ENCODE measurements around the gene DCLRE1B.
A peak's percentile ranks its signal among the peaks of the same experiment; 100 is the strongest.

The DCLRE1B gene

GRCh38 chr1:113928941-113929749 lies 24.0 kb downstream of the DCLRE1B start, which contains the start of gene HIPK1:
HIPK1 (plus strand) TSS chr1:113929324.
- Histone ChIP-seq H3K27ac (ENCODE audit: low read depth, low read length) (peak within 1 kb of the TSS; percentile 50), H4K8ac (ENCODE audit: low read depth, low read length) (peak within 1 kb of the TSS; percentile 74), H3K79me1 (ENCODE audit: low read length) (peaks cover 9% of the 10 kb centered on the region), H2AK5ac (ENCODE audit: low read length) (no peak within 1 kb of the TSS), H3K79me2 (ENCODE audit: control insufficient read depth, insufficient read depth, low read length, poor library complexity) (peaks cover 7% of the 10 kb centered on the region), H3K18ac (ENCODE audit: low read length) (peak within 1 kb of the TSS; percentile 88), H3K4me3 (ENCODE audit: low read depth, low read length) (peak within 1 kb of the TSS; percentile 81), H2BK12ac (ENCODE audit: low read length) (no peak within 1 kb of the TSS), H3K27me3 (ENCODE audit: insufficient read depth, low read length) (no peaks in the 10 kb centered on the region), H4K91ac (ENCODE audit: low read depth, low read length) (peak within 1 kb of the TSS; percentile 40), H3K36me3 (ENCODE audit: control insufficient read depth in 1 of 2, insufficient read depth in 2 of 2, low read length in 2 of 2) (no peaks in the 10 kb centered on the region), H3K4me2 (ENCODE audit: low read length) (peak within 1 kb of the TSS; percentile 88), H2BK5ac (ENCODE audit: low read depth, low read length, poor library complexity) (peak within 1 kb of the TSS; percentile 43), H3K9me3 (ENCODE audit: insufficient read depth, low read depth, low read length) (no peaks in the 10 kb centered on the region), H2BK120ac (ENCODE audit: insufficient read depth, low read length, poor library complexity) (peak within 1 kb of the TSS; percentile 30), H4K12ac (ENCODE audit: low read depth, low read length) (peak within 1 kb of the TSS; percentile 74), H3K4me1 (ENCODE audit: control insufficient read depth in 1 of 2, insufficient read depth in 2 of 2, low read length in 2 of 2) (peaks cover 2% of the 10 kb centered on the region in 2 experiments), H3K9ac (ENCODE audit: low read length) (peak within 1 kb of the TSS; percentile 86), H3K14ac (ENCODE audit: low read length) (peak within 1 kb of the TSS; percentile 80), H3K23ac (ENCODE audit: low read length) (no peak within 1 kb of the TSS), H3K4ac (ENCODE audit: low read depth, low read length) (peak within 1 kb of the TSS; percentile 90), H2AFZ (ENCODE audit: insufficient read depth, low read length, poor library complexity) (peak within 1 kb of the TSS; percentile 68)
- WGBS (ENCODE audit: extremely low coverage, insufficient coverage, insufficient read length): no CpG with 5 or more reads among the region's 61 CpGs
- peak; percentile 80 to 94 for DNase-seq

DNA sequence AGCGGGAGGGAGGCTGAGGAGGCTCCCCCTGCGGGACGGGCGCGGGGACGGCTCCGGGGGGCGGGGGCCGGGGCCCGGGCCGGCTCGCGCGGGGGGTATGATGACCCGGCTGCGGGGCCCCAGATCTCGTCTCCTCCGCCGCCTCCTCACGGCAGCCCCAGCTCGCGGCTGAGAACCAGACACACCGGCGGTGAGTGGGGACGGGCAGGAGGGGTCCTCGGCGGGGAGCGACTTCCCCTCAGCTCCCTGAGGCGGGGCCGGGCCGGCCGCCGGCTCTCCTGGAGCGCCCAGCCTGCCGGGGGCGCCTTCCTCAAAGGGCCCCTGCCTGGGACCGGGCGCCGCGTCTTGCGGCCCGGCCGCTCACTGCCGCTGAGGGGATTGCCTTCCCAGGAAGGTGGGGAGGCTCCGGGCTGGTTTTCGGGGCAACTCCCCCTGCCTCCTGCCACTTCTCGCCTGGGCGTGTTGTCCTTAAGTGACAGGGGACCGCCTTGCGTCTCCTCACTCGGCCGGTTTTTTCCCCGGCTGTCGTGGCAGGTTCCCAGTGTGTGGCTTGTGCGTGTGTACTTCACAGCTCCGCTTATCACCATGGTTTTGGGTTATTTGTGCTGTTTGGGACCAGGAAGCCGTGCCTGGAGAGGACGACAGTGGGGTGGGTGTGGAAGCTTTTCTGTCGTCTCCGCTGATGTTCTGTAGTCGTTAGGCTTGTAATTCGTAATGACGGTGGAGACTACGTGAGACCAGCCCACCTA lies 24.8 kb downstream of the DCLRE1B start:
- Histone ChIP-seq H2BK5ac (ENCODE audit: low read depth, low read length, poor library complexity) (peak overlapping the region; percentile 43), H4K8ac (ENCODE audit: low read depth, low read length) (peak overlapping the region; percentile 74), H3K9ac (ENCODE audit: low read length) (peak overlapping the region; percentile 86), H3K27me3 (ENCODE audit: insufficient read depth, low read length) (no peaks in the 10 kb centered on the region), H3K4me2 (ENCODE audit: low read length) (peak overlapping the region; percentile 74), H3K27ac (ENCODE audit: low read depth, low read length) (peak overlapping the region; percentile 50), H3K23ac (ENCODE audit: low read length) (no peak overlapping the region), H3K79me2 (ENCODE audit: control insufficient read depth, insufficient read depth, low read length, poor library complexity) (peaks cover 7% of the 10 kb centered on the region), H3K14ac (ENCODE audit: low read length) (peak overlapping the region; percentile 80), H3K4me1 (ENCODE audit: control insufficient read depth in 1 of 2, insufficient read depth in 2 of 2, low read length in 2 of 2) (peaks cover 2% of the 10 kb centered on the region in 2 experiments), H3K9me3 (ENCODE audit: insufficient read depth, low read depth, low read length) (no peaks in the 10 kb centered on the region), H2AFZ (ENCODE audit: insufficient read depth, low read length, poor library complexity) (peak overlapping the region; percentile 68), H2AK5ac (ENCODE audit: low read length) (no peak overlapping the region), H3K36me3 (ENCODE audit: control insufficient read depth in 1 of 2, insufficient read depth in 2 of 2, low read length in 2 of 2) (no peaks in the 10 kb centered on the region), H3K18ac (ENCODE audit: low read length) (peak overlapping the region; percentile 88), H3K79me1 (ENCODE audit: low read length) (peaks cover 9% of the 10 kb centered on the region), H2BK12ac (ENCODE audit: low read length) (no peak overlapping the region), H4K91ac (ENCODE audit: low read depth, low read length) (peak overlapping the region; percentile 40), H2BK120ac (ENCODE audit: insufficient read depth, low read length, poor library complexity) (peak overlapping the region; percentile 30), H3K4me3 (ENCODE audit: low read depth, low read length) (peak overlapping the region; percentile 81), H4K12ac (ENCODE audit: low read depth, low read length) (peak overlapping the region; percentile 74), H3K4ac (ENCODE audit: low read depth, low read length) (peak overlapping the region; percentile 90)
- DNase-seq: peak; percentile 67 to 80
- WGBS (ENCODE audit: extremely low coverage, insufficient coverage, insufficient read length): no CpG with 5 or more reads among the region's 64 CpGs

- peaks cover 9% of the 10 kb centered on the region for H3K79me1 ChIP-seq (ENCODE audit: low read length)
- H4K8ac ChIP-seq (ENCODE audit: low read depth, low read length): no peak overlapping the region
- H3K79me2 ChIP-seq (ENCODE audit: control insufficient read depth, insufficient read depth, low read length, poor library complexity): peaks cover 9% of the 10 kb centered on the region
- peak overlapping the region; percentile 64 for H4K12ac ChIP-seq (ENCODE audit: low read depth, low read length)
- H2BK12ac ChIP-seq (ENCODE audit: low read length): no peak overlapping the region
- no peak overlapping the region for H2AK5ac ChIP-seq (ENCODE audit: low read length)
- peak overlapping the region; percentile 81 for H3K4me3 ChIP-seq (ENCODE audit: low read depth, low read length)
- H3K27ac ChIP-seq (ENCODE audit: low read depth, low read length): no peak overlapping the region
- peak overlapping the region; percentile 8 for H3K9ac ChIP-seq (ENCODE audit: low read length)
- no peak overlapping the region for H4K91ac ChIP-seq (ENCODE audit: low read depth, low read length)
- H3K14ac ChIP-seq (ENCODE audit: low read length): peak overlapping the region; percentile 26
- peaks cover 2% of the 10 kb centered on the region in 2 experiments for H3K4me1 ChIP-seq (ENCODE audit: control insufficient read depth in 1 of 2, insufficient read depth in 2 of 2, low read length in 2 of 2)
- no peak overlapping the region for H2BK5ac ChIP-seq (ENCODE audit: low read depth, low read length, poor library complexity)
- peak overlapping the region; percentile 90 for H3K4ac ChIP-seq (ENCODE audit: low read depth, low read length)
- H3K36me3 ChIP-seq (ENCODE audit: control insufficient read depth in 1 of 2, insufficient read depth in 2 of 2, low read length in 2 of 2): no peaks in the 10 kb centered on the region
- H3K23ac ChIP-seq (ENCODE audit: low read length): no peak overlapping the region
- H3K9me3 ChIP-seq (ENCODE audit: insufficient read depth, low read depth, low read length): no peaks in the 10 kb centered on the region
- H3K27me3 ChIP-seq (ENCODE audit: insufficient read depth, low read length): no peaks in the 10 kb centered on the region
- H2BK120ac ChIP-seq (ENCODE audit: insufficient read depth, low read length, poor library complexity): no peak overlapping the region
- peak; percentile 61 to 82 for DNase-seq
- H3K4me2 ChIP-seq (ENCODE audit: low read length): peak overlapping the region; percentile 74
- H2AFZ ChIP-seq (ENCODE audit: insufficient read depth, low read length, poor library complexity): no peak overlapping the region
- H3K18ac ChIP-seq (ENCODE audit: low read length): no peak overlapping the region
- WGBS (ENCODE audit: extremely low coverage, insufficient coverage, insufficient read length): no CpG with 5 or more reads among the region's 8 CpGs
Observed at GRCh38 chr1:113930499-113931161, 25.5 kb downstream of the DCLRE1B start.

- Histone ChIP-seq H3K18ac (ENCODE audit: low read length) (no peak overlapping the region), H4K8ac (ENCODE audit: low read depth, low read length) (no peak overlapping the region), H3K36me3 (ENCODE audit: control insufficient read depth in 1 of 2, insufficient read depth in 2 of 2, low read length in 2 of 2) (no peaks in the 10 kb centered on the region), H3K9me3 (ENCODE audit: insufficient read depth, low read depth, low read length) (no peaks in the 10 kb centered on the region), H3K4me2 (ENCODE audit: low read length) (no peak overlapping the region), H3K4me1 (ENCODE audit: control insufficient read depth in 1 of 2, insufficient read depth in 2 of 2, low read length in 2 of 2) (peaks cover 2% of the 10 kb centered on the region in 2 experiments), H3K27ac (ENCODE audit: low read depth, low read length) (no peak overlapping the region), H3K4me3 (ENCODE audit: low read depth, low read length) (no peak overlapping the region), H2AK5ac (ENCODE audit: low read length) (no peak overlapping the region), H2BK12ac (ENCODE audit: low read length) (no peak overlapping the region), H3K23ac (ENCODE audit: low read length) (no peak overlapping the region), H3K79me1 (ENCODE audit: low read length) (peaks cover 9% of the 10 kb centered on the region), H4K12ac (ENCODE audit: low read depth, low read length) (no peak overlapping the region), H3K4ac (ENCODE audit: low read depth, low read length) (no peak overlapping the region), H2AFZ (ENCODE audit: insufficient read depth, low read length, poor library complexity) (no peak overlapping the region), H2BK120ac (ENCODE audit: insufficient read depth, low read length, poor library complexity) (no peak overlapping the region), H3K27me3 (ENCODE audit: insufficient read depth, low read length) (no peaks in the 10 kb centered on the region), H3K79me2 (ENCODE audit: control insufficient read depth, insufficient read depth, low read length, poor library complexity) (peaks cover 9% of the 10 kb centered on the region), H3K14ac (ENCODE audit: low read length) (no peak overlapping the region), H4K91ac (ENCODE audit: low read depth, low read length) (no peak overlapping the region), H2BK5ac (ENCODE audit: low read depth, low read length, poor library complexity) (no peak overlapping the region), H3K9ac (ENCODE audit: low read length) (no peak overlapping the region)
- no peak for DNase-seq
- WGBS (ENCODE audit: extremely low coverage, insufficient coverage, insufficient read length): no CpG with 5 or more reads among the region's 3 CpGs
Observed at GRCh38 chr1:113931451-113931851, 26.3 kb downstream of the DCLRE1B start.

Measured in trophoblast cell (in vitro differentiated cells and primary cell).